ENCODE data around the gene GABRG3.

The GABRG3 gene

DNA sequence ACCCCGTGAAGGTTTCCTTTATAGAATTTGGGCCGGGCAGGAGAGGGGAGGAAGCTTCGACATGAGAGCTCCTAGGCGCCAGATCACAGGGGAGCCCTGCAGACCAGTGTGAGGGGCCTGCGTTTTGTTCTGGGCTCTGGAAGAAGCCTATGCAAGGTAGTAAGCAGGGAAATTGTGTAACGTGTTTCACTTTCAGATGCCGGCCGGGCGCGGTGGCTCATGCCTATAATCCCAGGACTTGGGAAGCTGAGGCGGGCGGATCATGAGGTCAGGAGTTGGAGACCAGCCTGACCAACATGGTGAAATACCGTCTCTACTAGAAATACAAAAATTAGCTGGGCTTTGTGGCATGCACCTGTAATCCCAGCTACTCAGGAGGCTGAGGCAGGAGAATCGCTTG is 65.2 kb downstream of the GABRG3 start:
- DNase-seq: no peak
- no peak overlapping the region for H3K27ac ChIP-seq (ENCODE audit: insufficient read depth, low read length, poor library complexity, severe bottlenecking)
- no peak overlapping the region for H3K4me3 ChIP-seq (ENCODE audit: insufficient read depth, low read depth, low read length, poor library complexity, severe bottlenecking)
- no peaks in the 10 kb centered on the region for H3K9me3 ChIP-seq (ENCODE audit: control insufficient read depth, low read length)
- no peaks in the 10 kb centered on the region for H3K4me1 ChIP-seq (ENCODE audit: control insufficient read depth, insufficient read depth, low read length, poor library complexity, severe bottlenecking)
- no peaks in the 10 kb centered on the region for H3K27me3 ChIP-seq (replicated peaks; ENCODE audit: control insufficient read depth, insufficient read depth, low read length, poor library complexity, severe bottlenecking)
- no peaks in the 10 kb centered on the region for H3K36me3 ChIP-seq (ENCODE audit: control insufficient read depth, insufficient read depth, low read length)

DNA sequence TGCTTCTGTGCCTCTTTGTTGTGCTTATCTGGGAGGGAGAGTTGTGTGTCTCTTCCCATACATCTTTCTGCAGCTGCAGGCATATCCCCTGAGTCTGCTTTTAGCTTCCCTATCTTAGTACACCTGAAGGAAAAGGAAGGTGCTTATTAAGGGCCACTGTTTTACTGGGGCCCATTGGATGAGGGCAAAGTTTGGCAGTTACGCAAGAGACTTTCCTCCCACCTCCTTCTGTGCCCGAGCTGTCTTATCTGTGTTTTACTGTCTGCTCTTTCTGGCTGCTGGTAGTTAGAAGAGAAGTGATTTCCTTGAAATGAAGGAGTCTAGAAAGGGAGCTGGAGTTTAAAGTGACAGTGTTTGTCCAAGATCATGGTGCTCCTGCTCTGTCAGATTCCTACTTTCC is 66.5 kb downstream of the GABRG3 start:
- DNase-seq: no peak
- Histone ChIP-seq H3K27me3 (replicated peaks; ENCODE audit: control insufficient read depth, insufficient read depth, low read length, poor library complexity, severe bottlenecking) (no peaks in the 10 kb centered on the region), H3K4me1 (ENCODE audit: control insufficient read depth, insufficient read depth, low read length, poor library complexity, severe bottlenecking) (no peaks in the 10 kb centered on the region), H3K9me3 (ENCODE audit: control insufficient read depth, low read length) (no peaks in the 10 kb centered on the region), H3K27ac (ENCODE audit: insufficient read depth, low read length, poor library complexity, severe bottlenecking) (no peak overlapping the region), H3K36me3 (ENCODE audit: control insufficient read depth, insufficient read depth, low read length) (no peaks in the 10 kb centered on the region), H3K4me3 (ENCODE audit: insufficient read depth, low read depth, low read length, poor library complexity, severe bottlenecking) (no peak overlapping the region)

DNA sequence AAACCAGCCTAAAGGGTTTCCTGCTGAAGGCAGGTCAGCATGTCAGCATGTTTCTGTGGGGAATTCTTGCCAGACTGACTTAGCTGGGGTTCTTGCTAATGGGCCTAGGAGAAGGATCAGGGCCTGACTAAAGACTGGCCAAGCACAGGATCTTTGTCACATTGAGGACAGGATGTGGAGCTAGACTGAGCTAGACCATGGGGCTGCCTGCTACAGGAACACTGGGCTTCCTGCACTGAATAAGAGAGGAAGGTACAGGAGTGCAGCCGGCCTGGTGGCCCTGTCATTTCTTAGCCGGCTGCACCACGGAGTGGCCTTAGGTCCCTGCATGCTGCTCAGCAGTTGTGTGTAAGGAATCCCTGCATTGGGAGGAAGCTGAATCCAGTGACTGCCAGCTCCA is 68.2 kb downstream of the GABRG3 start:
- no peaks in the 10 kb centered on the region for H3K36me3 ChIP-seq (ENCODE audit: control insufficient read depth, insufficient read depth, low read length)
- H3K27ac ChIP-seq (ENCODE audit: insufficient read depth, low read length, poor library complexity, severe bottlenecking): no peak overlapping the region
- no peak overlapping the region for H3K4me3 ChIP-seq (ENCODE audit: insufficient read depth, low read depth, low read length, poor library complexity, severe bottlenecking)
- H3K27me3 ChIP-seq (replicated peaks; ENCODE audit: control insufficient read depth, insufficient read depth, low read length, poor library complexity, severe bottlenecking): no peaks in the 10 kb centered on the region
- no peaks in the 10 kb centered on the region for H3K9me3 ChIP-seq (ENCODE audit: control insufficient read depth, low read length)
- H3K4me1 ChIP-seq (ENCODE audit: control insufficient read depth, insufficient read depth, low read length, poor library complexity, severe bottlenecking): no peaks in the 10 kb centered on the region
- DNase-seq: no peak

DNA sequence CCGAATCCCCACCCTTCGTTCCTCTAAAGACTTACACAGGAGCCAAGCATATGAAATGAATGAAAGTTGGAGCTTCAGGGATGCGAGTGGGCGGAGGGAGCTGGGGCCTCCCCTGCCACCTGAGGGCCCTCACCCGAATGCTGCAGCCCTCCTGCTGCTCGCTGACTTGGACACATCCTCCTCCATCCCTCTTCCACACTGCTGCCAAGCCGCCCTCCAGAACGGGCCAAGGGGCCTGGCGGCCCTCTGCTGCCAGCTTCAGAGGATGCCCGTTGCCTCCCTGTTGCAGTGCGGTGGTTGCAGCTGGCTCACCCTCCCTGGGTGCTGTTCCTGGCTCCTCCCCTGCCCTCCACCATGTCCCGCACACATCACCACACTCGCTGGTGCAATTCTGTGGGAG is 71.2 kb downstream of the GABRG3 start:
- H3K4me3 ChIP-seq (ENCODE audit: insufficient read depth, low read depth, low read length, poor library complexity, severe bottlenecking): no peak overlapping the region
- H3K36me3 ChIP-seq (ENCODE audit: control insufficient read depth, insufficient read depth, low read length): no peaks in the 10 kb centered on the region
- no peaks in the 10 kb centered on the region for H3K27me3 ChIP-seq (replicated peaks; ENCODE audit: control insufficient read depth, insufficient read depth, low read length, poor library complexity, severe bottlenecking)
- H3K4me1 ChIP-seq (ENCODE audit: control insufficient read depth, insufficient read depth, low read length, poor library complexity, severe bottlenecking): no peaks in the 10 kb centered on the region
- no peak for DNase-seq
- no peaks in the 10 kb centered on the region for H3K9me3 ChIP-seq (ENCODE audit: control insufficient read depth, low read length)
- no peak overlapping the region for H3K27ac ChIP-seq (ENCODE audit: insufficient read depth, low read length, poor library complexity, severe bottlenecking)

DNA sequence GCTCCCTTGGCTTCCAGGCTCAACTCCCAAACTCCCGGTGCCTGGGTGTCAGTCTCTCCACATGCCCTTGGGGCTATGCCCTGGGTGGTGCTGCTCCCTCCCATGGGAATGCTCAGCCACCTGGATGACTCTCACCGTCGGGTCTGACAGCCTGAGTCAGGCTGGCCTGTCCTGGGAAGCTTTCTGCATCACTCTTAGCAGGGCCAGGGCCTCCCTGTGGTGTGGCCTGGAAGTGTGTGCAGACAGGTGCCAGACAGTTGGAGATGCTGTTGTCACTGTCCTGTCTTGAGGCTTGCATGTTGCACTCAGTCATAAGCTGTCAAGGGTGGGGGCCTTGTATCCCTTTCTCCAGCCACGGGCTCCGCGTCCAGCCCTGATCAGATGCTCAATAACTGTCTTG is 71.7 kb downstream of the GABRG3 start:
- Histone ChIP-seq H3K9me3 (ENCODE audit: control insufficient read depth, low read length) (no peaks in the 10 kb centered on the region), H3K4me3 (ENCODE audit: insufficient read depth, low read depth, low read length, poor library complexity, severe bottlenecking) (no peak overlapping the region), H3K27me3 (replicated peaks; ENCODE audit: control insufficient read depth, insufficient read depth, low read length, poor library complexity, severe bottlenecking) (no peaks in the 10 kb centered on the region), H3K36me3 (ENCODE audit: control insufficient read depth, insufficient read depth, low read length) (no peaks in the 10 kb centered on the region), H3K4me1 (ENCODE audit: control insufficient read depth, insufficient read depth, low read length, poor library complexity, severe bottlenecking) (no peaks in the 10 kb centered on the region), H3K27ac (ENCODE audit: insufficient read depth, low read length, poor library complexity, severe bottlenecking) (no peak overlapping the region)
- DNase-seq: no peak

DNA sequence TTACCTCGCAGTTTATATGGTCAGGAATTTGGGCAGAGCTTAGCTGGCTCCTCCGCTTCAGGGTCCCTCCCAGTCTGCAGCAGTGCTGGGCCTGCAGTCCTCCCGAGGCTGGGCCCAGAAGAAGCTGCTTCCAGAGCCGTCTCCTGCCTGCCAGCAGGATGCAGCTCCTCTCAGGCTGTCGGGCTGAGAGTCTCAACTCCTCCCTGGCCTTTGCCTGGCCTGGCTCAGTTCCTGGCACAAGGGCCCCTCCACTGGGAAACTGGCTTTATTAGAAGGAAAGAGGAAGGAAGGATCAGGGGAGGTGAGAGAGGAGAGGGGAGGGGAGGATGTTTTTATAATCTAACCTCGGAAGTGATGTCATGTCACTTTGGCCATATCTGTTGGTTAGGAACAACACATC is 72.8 kb downstream of the GABRG3 start:
- no peak for DNase-seq
- no peaks in the 10 kb centered on the region for H3K27me3 ChIP-seq (replicated peaks; ENCODE audit: control insufficient read depth, insufficient read depth, low read length, poor library complexity, severe bottlenecking)
- no peak overlapping the region for H3K27ac ChIP-seq (ENCODE audit: insufficient read depth, low read length, poor library complexity, severe bottlenecking)
- no peaks in the 10 kb centered on the region for H3K4me1 ChIP-seq (ENCODE audit: control insufficient read depth, insufficient read depth, low read length, poor library complexity, severe bottlenecking)
- no peaks in the 10 kb centered on the region for H3K36me3 ChIP-seq (ENCODE audit: control insufficient read depth, insufficient read depth, low read length)
- no peaks in the 10 kb centered on the region for H3K9me3 ChIP-seq (ENCODE audit: control insufficient read depth, low read length)
- no peak overlapping the region for H3K4me3 ChIP-seq (ENCODE audit: insufficient read depth, low read depth, low read length, poor library complexity, severe bottlenecking)

DNA sequence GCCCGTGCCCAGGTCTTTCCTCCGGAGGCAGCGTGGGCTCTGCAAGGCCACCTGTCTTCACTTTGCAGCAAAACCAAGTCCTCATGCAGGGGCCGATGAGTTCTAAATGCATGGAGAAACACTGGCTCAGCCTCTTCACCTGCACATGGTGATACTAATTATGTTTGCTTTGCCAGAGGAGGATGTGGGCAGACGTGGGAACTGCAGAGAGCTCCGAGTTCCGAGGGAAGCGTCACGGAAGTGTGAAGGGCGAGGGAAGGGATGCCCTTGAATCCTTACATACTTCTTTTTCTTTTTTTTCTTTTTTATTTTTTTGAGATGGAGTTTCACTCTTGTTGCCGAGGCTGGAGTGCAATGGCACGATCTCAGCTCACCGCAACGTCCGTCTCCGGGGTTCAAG is 74.8 kb downstream of the GABRG3 start:
- H3K36me3 ChIP-seq (ENCODE audit: control insufficient read depth, insufficient read depth, low read length): no peaks in the 10 kb centered on the region
- H3K4me1 ChIP-seq (ENCODE audit: control insufficient read depth, insufficient read depth, low read length, poor library complexity, severe bottlenecking): no peaks in the 10 kb centered on the region
- no peak overlapping the region for H3K4me3 ChIP-seq (ENCODE audit: insufficient read depth, low read depth, low read length, poor library complexity, severe bottlenecking)
- no peak overlapping the region for H3K27ac ChIP-seq (ENCODE audit: insufficient read depth, low read length, poor library complexity, severe bottlenecking)
- no peaks in the 10 kb centered on the region for H3K27me3 ChIP-seq (replicated peaks; ENCODE audit: control insufficient read depth, insufficient read depth, low read length, poor library complexity, severe bottlenecking)
- H3K9me3 ChIP-seq (ENCODE audit: control insufficient read depth, low read length): no peaks in the 10 kb centered on the region
- DNase-seq: no peak

DNA sequence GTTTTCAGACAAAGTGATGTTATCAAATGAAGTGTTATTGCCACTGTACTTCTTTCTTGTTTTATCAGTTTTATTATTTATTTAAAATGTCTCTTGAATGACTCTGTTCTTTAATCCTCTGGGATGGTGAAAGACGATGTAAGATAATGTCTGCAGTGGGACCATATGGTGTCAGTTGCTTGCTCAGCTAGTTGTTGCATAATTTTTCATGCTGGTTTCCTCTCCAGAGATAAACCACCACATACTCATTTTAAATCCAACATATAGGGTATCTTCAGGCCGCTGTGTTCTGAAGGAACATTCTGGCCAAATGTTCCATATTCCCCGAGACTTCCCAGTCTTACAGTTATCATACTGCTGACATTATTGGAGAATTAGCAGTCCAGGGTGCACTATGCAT is 75.9 kb downstream of the GABRG3 start:
- H3K9me3 ChIP-seq (ENCODE audit: control insufficient read depth, low read length): no peaks in the 10 kb centered on the region
- no peak for DNase-seq
- H3K27ac ChIP-seq (ENCODE audit: insufficient read depth, low read length, poor library complexity, severe bottlenecking): no peak overlapping the region
- no peaks in the 10 kb centered on the region for H3K36me3 ChIP-seq (ENCODE audit: control insufficient read depth, insufficient read depth, low read length)
- H3K4me3 ChIP-seq (ENCODE audit: insufficient read depth, low read depth, low read length, poor library complexity, severe bottlenecking): no peak overlapping the region
- no peaks in the 10 kb centered on the region for H3K4me1 ChIP-seq (ENCODE audit: control insufficient read depth, insufficient read depth, low read length, poor library complexity, severe bottlenecking)
- no peaks in the 10 kb centered on the region for H3K27me3 ChIP-seq (replicated peaks; ENCODE audit: control insufficient read depth, insufficient read depth, low read length, poor library complexity, severe bottlenecking)

DNA sequence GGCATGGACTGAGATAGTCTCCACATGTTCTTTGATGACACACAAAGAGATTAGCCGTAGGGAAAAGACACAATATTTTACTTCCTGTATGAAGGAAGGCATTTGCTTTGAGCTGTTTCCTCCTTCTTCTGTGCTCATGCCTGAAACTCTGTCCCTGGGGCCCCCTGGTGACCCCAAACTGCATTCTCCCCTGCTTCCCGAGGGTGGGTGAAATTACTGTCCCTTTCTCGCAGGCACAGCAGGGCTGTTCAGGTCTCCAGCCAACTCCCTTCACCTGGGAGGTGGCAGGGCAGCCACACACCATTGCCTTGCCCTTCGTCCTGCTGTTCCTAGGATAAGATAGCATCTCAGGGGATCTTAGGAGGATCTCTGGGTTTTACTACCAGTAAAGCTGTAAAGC is 79.2 kb downstream of the GABRG3 start:
- Histone ChIP-seq H3K4me3 (ENCODE audit: insufficient read depth, low read depth, low read length, poor library complexity, severe bottlenecking) (no peak overlapping the region), H3K9me3 (ENCODE audit: control insufficient read depth, low read length) (no peaks in the 10 kb centered on the region), H3K27me3 (replicated peaks; ENCODE audit: control insufficient read depth, insufficient read depth, low read length, poor library complexity, severe bottlenecking) (no peaks in the 10 kb centered on the region), H3K27ac (ENCODE audit: insufficient read depth, low read length, poor library complexity, severe bottlenecking) (no peak overlapping the region), H3K4me1 (ENCODE audit: control insufficient read depth, insufficient read depth, low read length, poor library complexity, severe bottlenecking) (no peaks in the 10 kb centered on the region), H3K36me3 (ENCODE audit: control insufficient read depth, insufficient read depth, low read length) (no peaks in the 10 kb centered on the region)
- DNase-seq: no peak

DNA sequence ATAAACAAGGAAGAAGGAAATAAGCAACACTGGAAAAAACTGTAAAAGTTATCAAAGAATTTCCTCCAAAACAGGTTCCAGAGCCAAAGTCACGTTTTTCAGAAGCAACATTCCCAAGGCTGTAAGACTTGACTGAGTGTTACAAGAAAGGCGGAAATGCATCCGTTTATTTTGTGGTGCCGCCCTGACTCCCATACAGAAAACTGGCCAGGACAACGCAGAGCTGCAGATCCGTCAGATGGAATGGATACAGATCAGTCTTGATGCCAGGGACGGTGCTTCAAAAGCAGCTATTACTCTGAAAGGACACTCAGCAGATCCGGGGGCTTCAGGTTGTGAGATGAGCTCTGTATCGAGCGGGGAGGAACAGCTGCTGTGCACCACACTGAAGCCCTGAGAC is 83.4 kb downstream of the GABRG3 start:
- no peaks in the 10 kb centered on the region for H3K36me3 ChIP-seq (ENCODE audit: control insufficient read depth, insufficient read depth, low read length)
- H3K9me3 ChIP-seq (ENCODE audit: control insufficient read depth, low read length): no peaks in the 10 kb centered on the region
- H3K4me3 ChIP-seq (ENCODE audit: insufficient read depth, low read depth, low read length, poor library complexity, severe bottlenecking): no peak overlapping the region
- H3K27me3 ChIP-seq (replicated peaks; ENCODE audit: control insufficient read depth, insufficient read depth, low read length, poor library complexity, severe bottlenecking): no peaks in the 10 kb centered on the region
- H3K4me1 ChIP-seq (ENCODE audit: control insufficient read depth, insufficient read depth, low read length, poor library complexity, severe bottlenecking): no peaks in the 10 kb centered on the region
- no peak for DNase-seq
- no peak overlapping the region for H3K27ac ChIP-seq (ENCODE audit: insufficient read depth, low read length, poor library complexity, severe bottlenecking)
